IPS DF 4.7 (cell line): ENCODE measurements around the gene IL9.
"Not testable (repeated sequence)": the region's sequence is repeated elsewhere in the genome, so short reads cannot be mapped to it uniquely, and the experiment has no call there.

Experiments
- DNase-seq: peaks from one replicate; pipeline ENCODE4 v3.0.0-alpha.2; 2013; ENCODE audit warnings: low spot score; ENCODE audit errors: extremely low read depth

IL9 gene

DNA sequence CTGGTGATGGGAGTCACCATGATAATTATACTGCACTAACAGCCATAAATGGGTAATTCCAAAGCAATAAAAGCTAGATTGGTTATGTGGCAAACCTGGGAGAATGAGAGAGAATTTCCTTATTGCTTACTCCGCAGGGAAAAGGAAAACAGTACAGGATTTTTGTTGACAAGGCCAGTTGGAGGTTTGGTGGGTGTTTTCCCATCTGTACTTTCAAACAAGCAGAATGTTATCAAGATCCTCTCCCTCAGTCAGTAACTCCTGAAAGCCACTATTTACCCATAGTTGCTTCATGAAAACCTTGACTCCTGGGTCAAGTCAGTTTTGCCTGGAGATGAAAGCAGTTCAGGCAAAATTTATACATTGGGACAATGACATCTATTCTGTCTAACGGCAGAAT lies 26.4 kb downstream of the IL9 start:
- DNase-seq = no peak

DNA sequence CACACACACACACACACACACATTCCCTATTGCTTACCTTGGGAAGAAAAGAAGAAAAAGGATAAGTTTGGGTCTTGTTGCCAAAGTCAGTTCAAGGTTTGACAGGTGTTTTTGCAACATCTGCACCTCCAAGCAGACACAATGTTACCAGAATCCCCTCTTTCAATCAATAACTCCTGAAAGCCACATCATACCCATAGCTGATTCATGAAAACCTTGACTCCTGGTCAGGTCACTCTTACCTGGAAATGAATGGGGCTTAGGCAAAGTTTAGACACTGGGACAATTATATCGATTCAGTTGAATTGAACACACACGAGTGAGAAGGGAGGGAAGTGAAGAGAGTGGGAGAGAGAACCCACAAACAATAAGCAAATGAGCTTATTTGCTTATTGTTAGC lies 27.0 kb downstream of the IL9 start:
- no peak for DNase-seq

GRCh38 chr5:135867599-135867998 lies 28.0 kb downstream of the IL9 start:
- no peak for DNase-seq

DNA sequence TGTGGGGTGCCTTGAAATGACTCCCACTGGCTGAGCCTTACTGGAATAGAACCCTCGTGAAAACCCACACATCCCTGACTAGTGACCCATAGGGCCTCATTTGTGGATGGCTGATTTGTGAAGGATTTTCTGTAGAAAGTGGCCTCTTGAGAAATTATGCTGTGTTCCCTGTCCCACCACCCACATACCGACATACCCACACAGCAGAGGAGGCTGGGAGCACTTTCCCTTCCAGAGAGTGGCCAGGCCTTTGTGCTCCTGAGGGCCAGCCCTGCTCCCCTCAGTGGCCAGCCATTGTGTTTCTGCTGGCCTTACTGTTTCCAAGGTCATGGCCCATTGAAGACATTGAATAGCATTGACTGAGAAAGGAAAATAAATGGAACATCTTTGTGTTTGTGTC lies 29.6 kb downstream of the IL9 start:
- DNase-seq = no peak

- no peak for DNase-seq
Observed at GRCh38 chr5:135864503-135865435, 30.9 kb downstream of the IL9 start.

DNA sequence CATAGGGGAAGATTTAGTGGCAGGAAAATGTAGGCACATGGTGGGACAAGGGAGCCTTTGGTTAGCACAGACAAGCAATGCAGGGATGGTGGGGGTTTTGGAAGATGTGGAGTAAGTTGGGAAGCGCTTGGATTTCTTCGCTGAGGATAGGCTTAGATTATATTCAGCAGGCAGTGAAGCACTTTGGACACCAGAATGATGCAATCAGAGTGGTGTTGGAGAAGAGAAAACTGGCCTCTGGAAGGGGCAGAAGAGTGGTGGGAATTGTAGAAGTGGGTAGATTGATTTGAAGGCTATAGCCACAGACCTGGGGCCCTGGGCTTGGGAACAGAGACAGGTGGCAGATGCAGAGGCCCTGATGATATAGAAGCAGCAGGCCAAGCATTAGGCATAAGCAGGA lies 32.9 kb downstream of the IL9 start:
- no peak for DNase-seq

- DNase-seq = no peak
Observed at GRCh38 chr5:135862086-135862485, 33.6 kb downstream of the IL9 start.

- no peak for DNase-seq
Observed at GRCh38 chr5:135861641-135862040, 34.0 kb downstream of the IL9 start.

GRCh38 chr5:135859641-135860040 lies 36.0 kb downstream of the IL9 start:
- DNase-seq = no peak

- not testable (repeated sequence) for DNase-seq
Observed at GRCh38 chr5:135859186-135859585, 36.5 kb downstream of the IL9 start.

DNA sequence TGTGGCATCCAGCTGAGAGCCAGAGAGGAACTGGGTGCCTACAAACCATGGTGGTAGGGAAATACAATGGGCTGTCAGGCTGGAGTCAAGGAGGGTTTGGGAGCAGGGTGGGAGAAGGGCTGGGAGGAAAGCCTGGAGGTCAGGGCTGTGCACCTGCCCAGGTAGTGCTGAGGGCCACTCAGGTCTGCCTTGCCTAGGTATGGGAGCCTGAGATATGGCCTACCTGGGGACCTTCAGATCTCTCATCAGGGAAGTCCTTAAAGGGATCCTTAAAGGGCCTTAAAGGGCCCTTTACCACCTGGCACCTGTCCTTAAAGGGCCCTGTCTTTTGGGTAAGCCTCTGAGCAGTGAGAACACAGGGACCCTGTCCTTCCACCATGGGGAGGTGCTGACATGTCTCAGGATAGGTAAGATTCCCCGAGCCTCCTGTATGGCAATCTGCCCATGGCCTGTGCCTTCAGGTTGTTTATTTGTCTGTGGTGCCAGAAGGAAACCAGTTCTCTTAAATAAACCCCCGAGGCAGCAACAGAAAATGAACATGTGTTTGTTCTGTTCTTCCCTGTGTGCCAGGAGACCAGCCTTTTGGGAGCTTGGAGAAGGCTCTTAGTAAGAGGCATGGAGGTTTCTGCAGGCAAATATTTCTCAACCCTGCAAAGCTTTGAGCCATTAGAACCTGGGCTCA lies 37.9 kb downstream of the IL9 start:
- no peak for DNase-seq

DNA sequence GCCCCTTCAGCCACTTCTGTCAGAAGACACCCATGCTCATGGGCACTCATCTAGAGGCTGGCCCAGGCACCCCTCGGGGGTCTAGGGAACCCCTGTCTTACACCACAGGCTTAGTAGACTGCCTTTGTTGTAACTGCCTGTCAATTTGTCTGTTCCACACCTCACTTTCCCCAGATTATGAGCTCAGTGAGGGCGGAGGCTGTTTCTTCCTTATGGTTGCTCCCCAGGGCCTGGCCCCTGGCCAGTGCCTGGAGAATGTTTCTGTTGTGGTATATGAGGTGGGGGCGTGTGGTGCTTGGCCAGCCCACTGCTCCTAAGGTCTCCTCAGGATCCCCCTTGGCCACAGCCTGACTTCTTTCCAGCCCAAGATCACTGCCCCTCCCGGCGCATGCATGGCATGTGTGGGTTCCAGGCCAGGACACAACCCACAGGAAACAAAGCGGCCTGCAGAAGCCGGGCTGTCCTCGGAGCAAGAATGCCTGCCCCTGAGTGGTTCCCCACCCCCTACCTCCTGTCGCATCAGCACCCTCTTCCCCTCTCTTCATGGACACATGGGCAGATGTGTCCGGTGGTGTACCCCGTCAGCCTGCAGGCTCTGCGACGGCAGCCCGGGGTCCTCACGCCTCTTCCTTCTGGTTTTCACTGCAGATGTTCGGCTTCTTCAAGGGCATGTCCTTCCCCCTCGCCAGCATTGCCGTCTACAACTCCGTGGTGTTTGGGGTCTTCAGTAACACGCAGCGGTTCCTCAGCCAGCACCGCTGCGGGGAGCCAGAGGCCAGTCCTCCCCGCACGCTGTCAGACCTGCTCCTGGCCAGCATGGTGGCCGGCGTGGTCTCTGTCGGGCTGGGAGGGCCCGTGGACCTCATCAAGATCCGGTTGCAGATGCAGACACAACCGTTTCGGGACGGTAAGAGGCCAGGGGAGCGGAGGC lies 43.5 kb downstream of the IL9 start:
- DNase-seq = no peak

- DNase-seq = no peak
Observed at GRCh38 chr5:135851186-135851914, 44.3 kb downstream of the IL9 start.

GRCh38 chr5:135850671-135851070 lies 45.0 kb downstream of the IL9 start:
- DNase-seq = no peak

DNA sequence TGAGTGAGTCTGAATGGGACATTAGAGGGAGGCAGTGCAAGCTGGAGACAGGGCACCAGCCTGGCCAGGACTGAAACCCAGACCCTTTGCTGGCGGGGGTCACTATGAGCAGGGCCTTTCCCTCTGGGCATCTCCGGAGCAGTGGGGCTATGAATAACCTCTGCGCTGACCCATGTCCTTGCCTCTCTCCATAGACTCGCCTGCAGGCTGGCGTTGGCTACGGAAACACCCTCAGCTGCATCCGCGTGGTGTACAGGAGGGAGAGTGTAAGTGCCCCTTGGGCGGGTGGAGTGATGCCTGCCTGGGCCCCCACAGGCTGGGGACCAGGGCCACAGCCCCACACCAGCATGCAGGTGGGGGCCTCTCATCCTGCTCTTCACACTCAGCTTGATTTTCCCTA lies 45.4 kb downstream of the IL9 start:
- no peak for DNase-seq

- DNase-seq = no peak
Observed at GRCh38 chr5:135847976-135848375, 47.7 kb downstream of the IL9 start.

DNA sequence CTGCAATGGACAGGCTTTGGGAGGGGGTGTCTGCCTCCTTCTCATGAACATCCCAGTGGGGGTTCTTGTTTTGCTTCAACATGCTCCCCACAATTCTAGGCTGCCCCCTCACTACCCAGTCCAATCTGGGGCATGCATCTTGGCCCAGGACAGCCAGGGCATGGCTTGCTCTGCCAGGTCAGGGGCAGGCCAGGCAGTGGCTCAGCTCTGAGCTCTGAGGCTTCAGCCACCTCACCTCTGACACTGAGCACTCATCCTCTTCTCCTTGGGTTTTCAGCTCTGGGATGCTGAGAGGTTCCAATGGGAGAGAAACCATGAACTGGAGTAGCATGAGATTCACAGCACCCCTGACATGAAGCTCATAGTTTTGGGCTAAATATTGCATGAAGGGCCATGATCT lies 49.3 kb downstream of the IL9 start:
- no peak for DNase-seq

GRCh38 chr5:135843571-135844337 lies 51.9 kb downstream of the IL9 start:
- no peak for DNase-seq

GRCh38 chr5:135842737-135843136 lies 52.9 kb downstream of the IL9 start:
- no peak for DNase-seq
